NCI-H187 treated with DMSO at 0.1 percent for 48 hours (cell line): Measurements from ENCODE around the gene HNRNPCL2.
"Not testable (repeated sequence)": the region's sequence is repeated elsewhere in the genome, so short reads cannot be mapped to it uniquely, and the experiment has no call there.

Experiments
- DNase-seq: peaks from one replicate; lab custom pipeline; 2025; lab: John Stamatoyannopoulos, UW

Gene HNRNPCL2

DNA sequence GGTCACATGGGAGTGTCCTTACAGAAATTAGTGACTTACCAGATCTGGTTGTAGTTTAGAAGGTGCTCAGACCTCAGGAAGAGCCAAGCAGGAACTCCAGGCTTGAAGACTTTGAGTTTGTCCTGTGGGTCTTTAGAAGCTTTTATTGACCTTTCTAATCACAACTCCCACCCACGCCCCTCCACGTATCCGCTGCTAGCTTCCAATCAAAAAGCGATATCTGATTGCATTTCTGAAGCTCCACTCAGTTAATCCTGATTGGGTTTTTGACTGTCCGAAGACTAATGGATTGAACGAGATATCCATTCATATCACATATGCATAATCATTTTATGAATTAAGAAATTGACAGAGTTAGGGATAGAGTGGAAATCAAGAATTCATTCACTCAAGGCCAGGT, at the start of gene HNRNPCL2:
Gene HNRNPCL2, minus strand, starts transcription at position 101 of the 400 bp plus-strand sequence. CDS start 454 bp downstream, outside the sequence.
- DNase-seq = not testable (repeated sequence)

DNA sequence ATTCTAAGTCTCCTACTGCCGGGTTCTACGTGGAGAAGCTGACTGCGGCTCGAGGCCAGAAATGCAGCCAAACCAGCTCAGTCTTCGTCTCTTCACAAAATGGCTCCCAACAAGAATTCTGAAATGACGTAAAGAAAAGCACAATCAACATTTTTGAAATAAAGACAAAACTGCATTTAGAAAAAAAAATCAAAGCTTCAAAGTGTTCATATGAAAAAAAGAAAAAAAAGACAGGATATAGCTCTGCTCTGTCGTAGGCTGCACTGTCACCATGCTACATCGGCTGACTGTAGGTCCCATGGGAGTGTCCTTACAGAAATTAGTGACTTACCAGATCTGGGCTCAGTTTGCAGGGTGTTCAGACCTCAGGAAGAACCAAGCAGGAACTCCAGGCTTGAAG, 48.9 kb upstream of the HNRNPCL2 start, which contains the start of gene HNRNPCL4:
Gene HNRNPCL4, minus strand, starts transcription at position 101 of the 400 bp plus-strand sequence. CDS start 164 bp downstream, outside the sequence.
- DNase-seq = not testable (repeated sequence)

DNA sequence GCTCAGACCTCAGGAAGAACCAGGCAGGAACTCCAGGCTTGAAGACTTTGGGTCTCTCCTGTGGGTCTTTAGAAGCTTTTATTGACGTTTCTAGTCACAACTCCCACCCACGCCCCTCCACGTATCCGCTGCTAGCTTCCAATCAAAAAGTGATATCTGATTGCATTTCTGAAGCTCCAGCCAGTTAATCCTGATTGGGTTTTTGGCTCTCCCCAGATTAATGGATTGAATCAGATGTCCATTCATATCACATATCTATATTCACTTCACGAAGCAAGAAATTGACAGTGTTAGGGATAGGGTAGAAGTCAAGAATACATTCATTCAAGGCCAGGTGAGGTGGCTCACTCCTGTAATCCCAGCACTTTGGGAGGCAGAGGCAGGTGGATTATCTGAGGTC, 39.3 kb upstream of the HNRNPCL2 start, which contains the start of gene PRAMEF26:
Gene PRAMEF26, minus strand, starts transcription at position 101 of the 400 bp plus-strand sequence. CDS start 2,914 bp downstream, outside the sequence.
- DNase-seq = not testable (repeated sequence)

DNA sequence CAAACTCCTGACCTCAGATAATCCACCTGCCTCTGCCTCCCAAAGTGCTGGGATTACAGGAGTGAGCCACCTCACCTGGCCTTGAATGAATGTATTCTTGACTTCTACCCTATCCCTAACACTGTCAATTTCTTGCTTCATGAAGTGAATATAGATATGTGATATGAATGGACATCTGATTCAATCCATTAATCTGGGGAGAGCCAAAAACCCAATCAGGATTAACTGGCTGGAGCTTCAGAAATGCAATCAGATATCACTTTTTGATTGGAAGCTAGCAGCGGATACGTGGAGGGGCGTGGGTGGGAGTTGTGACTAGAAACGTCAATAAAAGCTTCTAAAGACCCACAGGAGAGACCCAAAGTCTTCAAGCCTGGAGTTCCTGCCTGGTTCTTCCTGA, 46.2 kb downstream of the HNRNPCL2 start, which contains the start of gene PRAMEF25:
Gene PRAMEF25, plus strand, starts transcription at position 301 of the 400 bp plus-strand sequence. CDS start 2,920 bp downstream, outside the sequence.
- not testable (repeated sequence) for DNase-seq
